SH-SY5Y (cell line): Measurements from ENCODE around the gene CHD6.

ENCODE experiments used
- GATA2 ChIP-seq: IDR thresholded peaks from 2 replicates; pipeline ENCODE4 v1.6.1; 2011; ENCODE audit warnings: mild to moderate bottlenecking, low read depth, low read length
- GATA3 ChIP-seq: IDR thresholded peaks from 2 replicates; pipeline ENCODE4 v1.6.1; 2011; ENCODE audit warnings: low read depth, mild to moderate bottlenecking, low read length, moderate library complexity

Gene CHD6

DNA sequence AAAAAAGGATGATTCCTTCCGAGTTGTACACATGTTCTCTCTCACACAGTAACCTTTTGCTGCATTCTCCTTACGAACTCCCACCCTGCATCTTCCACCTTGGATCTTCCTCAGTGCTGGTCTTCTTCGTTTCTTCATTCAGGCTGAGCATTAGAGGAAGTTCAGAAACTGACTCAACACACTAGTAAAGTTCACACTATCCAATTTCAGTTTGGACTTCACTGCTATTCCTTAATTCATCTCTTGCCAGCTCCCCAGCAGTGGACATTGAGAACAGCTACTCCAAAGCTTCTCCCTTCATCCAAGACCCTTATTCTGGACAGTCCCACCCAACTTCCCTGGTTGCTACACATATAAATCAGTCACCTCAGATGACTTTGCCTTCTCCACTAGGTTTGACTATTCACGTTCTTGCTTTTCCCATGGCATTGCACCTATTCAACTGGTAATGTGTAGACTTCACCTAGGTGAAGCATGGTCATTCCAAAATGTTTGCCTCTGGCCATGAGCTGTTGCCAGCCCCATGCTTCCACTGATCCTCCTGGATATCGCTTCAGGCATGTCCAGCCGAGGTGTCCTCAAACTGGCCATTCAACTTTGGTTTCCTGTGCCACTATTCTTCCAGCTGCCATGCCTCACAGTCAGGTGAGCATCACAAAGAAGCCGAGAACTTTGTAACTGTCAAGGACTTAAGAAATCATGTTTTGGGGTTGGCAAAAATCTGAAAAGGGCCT lies 147.6 kb downstream of the CHD6 start:
- no peak for TF ChIP-seq GATA2
- no peak for TF ChIP-seq GATA3

DNA sequence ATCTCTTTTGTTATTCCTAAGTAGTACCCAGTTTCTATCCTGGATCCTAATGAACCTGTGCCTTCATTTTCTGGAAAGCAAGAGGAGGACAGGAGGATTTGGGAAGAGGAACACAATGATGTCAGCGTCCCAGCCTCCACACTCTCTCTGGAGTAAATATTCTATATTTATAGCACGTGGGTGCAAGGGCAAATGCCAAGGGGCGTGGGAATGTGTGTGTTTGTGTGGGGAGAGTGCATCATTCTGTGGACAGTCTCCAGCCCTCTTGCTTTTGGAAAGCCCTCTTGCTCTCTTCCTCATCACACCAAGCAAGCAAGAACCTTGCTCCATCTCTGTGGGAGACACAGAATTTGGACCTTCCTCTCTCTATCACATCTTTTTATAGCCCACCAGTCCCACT lies 148.3 kb downstream of the CHD6 start:
- TF ChIP-seq GATA3, result no peak
- no peak for TF ChIP-seq GATA2

- no peak for TF ChIP-seq GATA3
- TF ChIP-seq GATA2, result no peak
Measured at GRCh38 chr20:41468994-41469600, 149.1 kb downstream of the CHD6 start.

DNA sequence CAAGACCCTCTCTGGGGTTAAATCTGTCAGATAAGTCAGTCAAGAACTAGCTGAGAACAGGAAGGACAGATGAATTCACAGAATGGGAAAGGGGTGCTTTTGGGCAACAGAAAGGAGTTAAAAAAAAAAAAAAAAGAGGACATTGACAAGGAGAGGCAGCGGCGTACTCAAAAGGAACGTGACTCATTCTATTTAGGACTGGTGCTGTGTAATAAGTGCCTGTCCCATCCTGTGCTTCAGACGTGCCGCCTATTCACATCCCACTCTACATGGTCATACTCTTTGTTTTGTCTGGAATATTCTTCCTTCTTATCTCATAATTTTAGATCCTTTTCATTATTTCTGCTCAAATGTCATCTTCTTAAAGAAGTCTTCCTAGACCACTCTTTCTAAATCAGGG lies 150.5 kb downstream of the CHD6 start:
- no peak for TF ChIP-seq GATA2
- no peak for TF ChIP-seq GATA3

GRCh38 chr20:41467220-41467619 lies 151.0 kb downstream of the CHD6 start:
- no peak for TF ChIP-seq GATA3
- no peak for TF ChIP-seq GATA2

GRCh38 chr20:41463567-41463966 lies 154.6 kb downstream of the CHD6 start:
- TF ChIP-seq GATA2, result no peak
- no peak for TF ChIP-seq GATA3

DNA sequence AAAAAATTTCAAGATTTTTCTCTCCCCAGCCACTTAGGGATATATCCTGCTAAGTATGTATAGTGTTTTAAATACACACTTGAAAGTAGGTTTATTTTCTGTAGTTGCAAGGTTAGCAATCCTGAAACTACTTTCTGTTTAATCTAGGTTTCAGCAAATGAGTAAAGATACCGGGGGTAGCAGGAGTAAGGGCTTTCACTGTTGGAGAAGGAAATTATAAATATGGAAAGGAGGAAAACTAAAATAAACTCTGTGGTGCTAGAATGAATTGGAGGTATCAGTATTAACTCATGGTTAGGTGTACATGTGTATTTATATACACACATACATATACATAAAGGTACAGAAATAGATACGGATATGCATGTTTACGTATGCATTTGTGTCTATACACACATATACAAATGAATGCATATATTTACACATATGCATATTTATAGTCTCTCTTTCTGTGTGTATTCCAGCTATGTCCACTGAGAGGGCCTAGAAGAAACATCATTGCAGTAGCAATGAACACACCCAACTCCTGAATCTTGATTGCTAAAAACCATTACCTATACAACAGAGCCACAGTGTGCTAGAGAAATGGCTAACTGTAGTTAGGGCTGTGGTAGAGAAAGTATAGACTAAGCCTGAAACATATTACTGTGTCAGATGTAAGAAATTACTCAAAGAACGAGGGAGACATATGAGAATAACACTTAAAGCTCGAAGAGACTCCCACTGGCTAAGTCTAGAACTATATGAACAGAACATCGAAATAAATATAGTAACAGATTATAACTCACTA lies 155.6 kb downstream of the CHD6 start:
- TF ChIP-seq GATA2 (no peak), GATA3 (no peak)

- TF ChIP-seq GATA3, result no peak
- TF ChIP-seq GATA2, result no peak
Measured at GRCh38 chr20:41458761-41459160, 159.4 kb downstream of the CHD6 start.

DNA sequence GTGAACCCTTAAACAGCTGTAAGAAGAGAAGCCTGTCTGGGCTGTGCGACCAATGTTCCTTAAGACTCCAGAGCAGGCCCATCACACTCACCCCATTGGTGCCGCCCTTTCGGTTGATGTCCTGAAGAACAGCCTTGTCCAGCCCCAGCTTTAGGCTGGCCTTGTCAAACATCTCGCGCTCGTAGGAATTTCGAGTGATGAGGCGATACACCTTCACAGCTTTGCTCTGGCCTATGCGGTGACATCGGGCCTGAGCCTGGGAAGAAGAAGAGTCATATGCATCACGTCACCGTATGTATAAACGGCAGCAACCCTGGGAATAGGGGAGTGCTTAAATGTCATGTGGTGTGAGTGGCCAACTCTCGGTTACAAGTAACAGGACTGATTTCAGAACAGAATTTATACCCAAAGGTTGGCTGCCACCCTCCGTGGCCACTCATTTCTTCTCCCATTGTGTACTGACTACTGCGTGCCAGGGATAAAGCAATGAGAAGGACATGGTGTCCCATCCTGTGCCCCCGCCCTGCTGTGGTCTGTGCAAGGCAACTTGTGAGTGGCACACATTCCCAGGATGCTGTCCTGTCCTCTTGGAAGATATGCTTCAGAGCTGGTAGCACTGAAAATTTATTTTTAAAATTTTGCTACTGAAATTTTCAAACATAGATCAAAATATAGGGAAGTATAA lies 160.9 kb downstream of the CHD6 start:
- TF ChIP-seq GATA2, result no peak
- TF ChIP-seq GATA3, result no peak

GRCh38 chr20:41456351-41456750 lies 161.8 kb downstream of the CHD6 start:
- TF ChIP-seq GATA3, result no peak
- TF ChIP-seq GATA2, result no peak

GRCh38 chr20:41454250-41454649 lies 163.9 kb downstream of the CHD6 start:
- TF ChIP-seq GATA2 (no peak), GATA3 (no peak)

DNA sequence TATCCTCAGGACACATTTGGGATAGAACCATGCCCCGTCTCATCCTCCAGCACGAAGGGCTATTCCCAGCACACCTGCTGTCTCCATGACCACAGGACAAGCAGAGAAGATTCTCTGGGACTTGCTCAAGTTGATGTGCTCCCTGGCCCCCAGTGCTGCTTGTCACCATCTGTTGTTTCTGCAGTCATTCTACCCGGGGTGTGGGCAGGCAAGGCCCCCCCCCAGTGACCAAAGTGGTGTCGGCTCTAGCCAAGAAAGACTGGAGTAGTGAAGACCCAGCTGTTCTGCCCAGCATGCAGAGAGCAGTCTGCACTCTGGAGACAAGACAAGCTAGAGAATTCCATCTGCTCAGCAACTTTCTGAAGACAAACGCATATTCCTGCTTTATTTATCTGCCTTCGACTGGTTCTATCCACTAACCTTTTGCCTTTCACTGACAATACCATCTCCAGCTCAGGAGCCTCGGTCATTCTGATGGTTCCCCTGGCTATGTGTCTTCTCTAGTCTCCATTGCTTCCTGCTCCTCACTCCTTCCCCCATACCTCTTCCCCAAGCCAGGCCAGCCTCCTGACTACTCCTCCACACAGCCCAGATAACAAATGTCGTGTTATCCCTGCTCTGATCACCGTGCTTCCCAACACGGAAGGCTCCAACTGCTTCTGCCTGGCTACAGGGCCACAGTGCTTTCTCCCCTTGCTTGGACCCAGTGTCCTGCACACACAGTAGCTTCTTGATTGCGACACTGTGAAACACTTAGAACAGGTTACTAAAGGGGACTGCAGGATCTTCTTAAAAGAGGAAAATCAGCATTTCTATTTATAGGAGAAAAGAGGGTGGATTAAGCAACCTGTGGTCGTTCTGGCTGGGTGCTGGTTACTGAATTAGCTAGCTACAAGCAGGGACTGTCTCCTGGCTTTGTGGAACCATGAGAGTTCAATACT lies 164.9 kb downstream of the CHD6 start:
- no peak for TF ChIP-seq GATA3

GRCh38 chr20:41452226-41452625 lies 166.0 kb downstream of the CHD6 start:
- TF ChIP-seq GATA2 (no peak), GATA3 (no peak)

DNA sequence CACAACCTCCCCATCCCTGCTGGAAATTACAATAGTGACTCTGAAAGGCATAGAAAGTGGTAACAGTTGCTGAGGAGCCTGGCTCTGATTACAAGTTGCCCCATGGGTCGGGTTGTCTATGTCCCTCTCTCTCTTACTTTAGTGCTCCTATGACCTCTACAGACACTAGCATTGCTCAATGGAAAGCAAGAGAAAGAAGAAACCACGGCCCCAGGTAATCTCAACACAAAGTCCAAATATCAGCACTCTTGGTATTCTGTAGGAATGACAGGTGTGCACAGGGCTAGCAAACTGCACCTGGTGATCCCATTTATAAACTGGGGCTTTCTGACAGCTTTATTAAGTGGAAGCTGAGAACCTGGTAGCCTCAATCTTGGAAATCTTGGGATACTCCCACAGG lies 171.2 kb downstream of the CHD6 start:
- TF ChIP-seq GATA2 (no peak), GATA3 (no peak)
